ENCODE measurements around the gene TNFRSF14.
"Not testable (repeated sequence)": the region's sequence is repeated elsewhere in the genome, so short reads cannot be mapped to it uniquely, and the experiment has no call there.

The TNFRSF14 gene

DNA sequence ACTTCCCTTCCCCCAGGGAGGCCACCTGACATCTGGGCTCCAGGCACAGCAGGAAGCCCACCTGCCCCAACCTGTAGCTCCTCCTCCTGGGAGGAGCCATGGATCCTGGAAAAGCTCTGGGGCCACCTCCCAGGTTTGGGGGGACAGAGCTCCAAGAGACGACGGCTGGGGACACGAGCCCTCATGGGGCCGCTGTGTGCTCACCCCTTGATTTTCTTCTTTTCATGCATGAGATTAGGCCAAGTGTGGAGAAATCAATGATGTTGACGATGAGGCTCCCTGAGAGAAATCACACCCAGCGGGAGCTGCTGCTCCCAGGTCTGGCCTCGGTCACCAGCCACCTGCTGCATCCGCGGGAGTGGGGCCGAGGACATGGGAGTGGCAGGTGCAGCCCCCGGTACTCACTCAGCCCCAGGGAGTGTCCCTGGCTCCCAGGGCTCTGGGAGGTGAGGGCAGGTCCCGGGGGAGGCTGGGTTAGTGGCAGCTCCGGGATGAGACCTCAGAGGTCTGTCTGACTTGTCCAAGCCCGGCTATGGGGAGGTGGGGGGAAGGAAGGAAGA is 8.7 kb downstream of the TNFRSF14 start:
- no peaks in the 10 kb centered on the region for H3K9me3 ChIP-seq (ENCODE audit: control insufficient read depth in 1 of 2, low read length in 2 of 2)
- H3K4me3 ChIP-seq (ENCODE audit: low read depth in 1 of 2, low read length in 2 of 2), result no peak overlapping the region
- H3K4me1 ChIP-seq (ENCODE audit: control insufficient read depth in 1 of 2, insufficient read depth in 2 of 2, low read length in 2 of 2), result no peaks in the 10 kb centered on the region
- H3K27me3 ChIP-seq (ENCODE audit: low read depth, low read length), result no peaks in the 10 kb centered on the region
- H3K36me3 ChIP-seq (ENCODE audit: control insufficient read depth in 1 of 2, insufficient read depth in 2 of 2, low read length in 2 of 2), result peaks cover 0 to 36% of the 10 kb centered on the region in 2 donors
- no peak overlapping the region for H3K27ac ChIP-seq (ENCODE audit: low read length)

DNA sequence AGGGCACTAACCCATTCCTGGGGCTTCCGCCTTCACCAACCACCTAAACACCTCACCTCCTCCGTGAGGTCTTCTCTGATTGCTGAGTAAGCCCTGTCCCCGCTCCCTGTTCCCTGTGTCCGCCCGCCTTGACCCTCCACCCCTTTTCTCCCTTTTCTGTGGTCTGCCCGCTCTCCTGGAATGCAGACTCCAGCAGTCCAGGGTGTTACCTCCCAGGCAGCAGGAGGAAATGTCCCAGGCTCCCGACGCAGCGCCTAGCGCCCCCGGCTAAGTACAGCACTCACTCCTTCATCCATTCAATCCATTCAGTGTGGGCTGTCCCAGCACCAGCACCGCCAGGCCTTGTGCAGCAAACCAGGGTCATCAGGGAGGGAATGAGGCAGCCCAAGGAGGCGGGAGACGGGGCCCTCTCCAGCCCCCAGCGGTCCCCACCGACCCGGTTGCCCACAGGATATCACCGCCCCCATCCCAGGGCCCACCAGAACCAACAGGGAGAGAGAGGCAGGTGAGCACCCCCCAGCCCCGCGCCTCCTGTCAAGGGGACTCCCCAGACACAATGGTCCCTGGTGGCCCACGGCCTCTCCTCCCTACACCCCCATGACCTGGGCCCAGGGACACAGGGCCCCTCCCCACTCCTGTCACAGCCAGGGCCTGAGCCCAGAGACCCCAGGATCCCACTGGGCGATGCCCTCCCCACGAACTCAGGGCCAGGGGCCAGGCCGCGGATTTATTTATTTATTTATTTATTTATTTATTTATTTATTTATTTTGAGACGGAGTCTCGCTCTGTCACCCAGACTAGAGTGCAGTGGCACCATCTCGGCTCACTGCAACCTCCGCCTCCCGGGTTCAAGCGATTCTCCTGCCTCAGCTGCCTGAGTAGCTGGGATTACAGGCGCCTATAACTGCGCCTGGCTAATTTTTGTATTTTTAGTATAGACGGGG is 10.2 kb downstream of the TNFRSF14 start:
- no peaks in the 10 kb centered on the region for H3K27me3 ChIP-seq (ENCODE audit: low read depth, low read length)
- H3K4me3 ChIP-seq (ENCODE audit: low read depth in 1 of 2, low read length in 2 of 2), result no peak overlapping the region
- H3K27ac ChIP-seq (ENCODE audit: low read length), result no peak overlapping the region
- H3K36me3 ChIP-seq (ENCODE audit: control insufficient read depth in 1 of 2, insufficient read depth in 2 of 2, low read length in 2 of 2), result peaks cover 0 to 24% of the 10 kb centered on the region in 2 donors
- no peaks in the 10 kb centered on the region for H3K4me1 ChIP-seq (ENCODE audit: control insufficient read depth in 1 of 2, insufficient read depth in 2 of 2, low read length in 2 of 2)
- no peaks in the 10 kb centered on the region for H3K9me3 ChIP-seq (ENCODE audit: control insufficient read depth in 1 of 2, low read length in 2 of 2)

DNA sequence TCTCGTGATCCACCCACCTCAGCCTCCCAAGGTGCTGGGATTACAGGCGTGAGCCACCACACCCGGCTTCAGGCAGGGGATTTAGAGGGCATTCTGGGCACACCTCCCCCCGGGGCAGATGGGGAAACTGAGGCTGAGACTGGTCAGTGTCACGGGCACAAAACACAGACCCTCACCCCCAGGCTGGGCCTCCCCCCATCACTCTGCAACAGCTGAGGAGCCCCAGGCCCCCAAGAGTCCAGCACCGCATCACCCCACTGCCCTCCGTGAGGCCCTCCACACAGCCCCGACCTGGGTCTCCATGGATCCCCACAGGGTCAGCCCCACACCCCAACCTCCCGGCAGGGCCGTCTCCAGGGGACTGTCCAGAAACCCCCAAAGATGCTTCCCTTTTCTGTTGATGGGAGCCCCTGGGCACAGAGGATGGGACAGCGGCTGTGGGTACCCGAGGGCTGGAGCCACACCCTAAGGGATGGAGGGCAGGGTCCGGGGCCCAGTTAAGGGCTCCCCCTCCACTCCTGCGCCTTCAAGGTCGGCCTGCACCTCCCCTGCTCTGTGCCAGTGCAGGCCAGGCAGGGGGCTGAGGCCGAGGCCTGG is 11.0 kb downstream of the TNFRSF14 start:
- Histone ChIP-seq H3K9me3 (ENCODE audit: control insufficient read depth in 1 of 2, low read length in 2 of 2) (no peaks in the 10 kb centered on the region), H3K4me3 (ENCODE audit: low read depth in 1 of 2, low read length in 2 of 2) (no peak overlapping the region), H3K27me3 (ENCODE audit: low read depth, low read length) (no peaks in the 10 kb centered on the region), H3K4me1 (ENCODE audit: control insufficient read depth in 1 of 2, insufficient read depth in 2 of 2, low read length in 2 of 2) (no peaks in the 10 kb centered on the region), H3K27ac (ENCODE audit: low read length) (no peak overlapping the region), H3K36me3 (ENCODE audit: control insufficient read depth in 1 of 2, insufficient read depth in 2 of 2, low read length in 2 of 2) (peaks cover 0 to 17% of the 10 kb centered on the region in 2 donors)

DNA sequence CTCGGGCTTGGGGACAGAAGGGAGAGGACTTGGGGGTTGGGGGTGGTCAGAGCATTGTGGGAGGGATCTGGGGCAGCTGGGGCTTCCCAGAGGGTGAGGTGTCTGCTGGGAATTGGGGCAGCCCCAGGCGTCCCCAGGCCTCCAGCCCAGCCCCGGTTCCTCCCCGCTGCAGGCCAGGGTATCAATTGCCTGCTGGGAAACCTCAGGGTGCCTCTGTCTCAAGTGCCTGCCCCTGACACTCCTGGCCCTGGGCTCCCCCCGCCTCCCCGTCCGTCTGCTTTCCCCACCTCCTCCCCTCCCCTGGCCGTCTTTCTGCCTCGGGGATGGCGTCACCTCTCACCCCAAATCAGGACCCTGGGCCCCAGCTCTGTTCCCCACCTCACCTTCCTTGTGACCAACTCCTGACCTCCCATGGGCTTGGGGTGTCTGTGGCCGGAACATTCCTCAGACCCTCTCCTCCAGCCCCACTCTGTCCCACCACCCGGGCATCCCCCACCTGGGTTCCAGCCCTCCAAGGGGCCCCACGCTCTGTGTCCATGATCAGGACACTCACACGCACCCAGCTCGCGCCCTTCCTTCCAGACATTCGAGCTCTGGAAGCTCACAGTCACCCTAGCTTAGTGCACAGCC is 12.1 kb downstream of the TNFRSF14 start:
- H3K4me1 ChIP-seq (ENCODE audit: control insufficient read depth in 1 of 2, insufficient read depth in 2 of 2, low read length in 2 of 2); H3K36me3 ChIP-seq (ENCODE audit: control insufficient read depth in 1 of 2, insufficient read depth in 2 of 2, low read length in 2 of 2); H3K27ac ChIP-seq (ENCODE audit: low read length); H3K27me3 ChIP-seq (ENCODE audit: low read depth, low read length); H3K9me3 ChIP-seq (ENCODE audit: control insufficient read depth in 1 of 2, low read length in 2 of 2); H3K4me3 ChIP-seq (ENCODE audit: low read depth in 1 of 2, low read length in 2 of 2): not testable (repeated sequence)

DNA sequence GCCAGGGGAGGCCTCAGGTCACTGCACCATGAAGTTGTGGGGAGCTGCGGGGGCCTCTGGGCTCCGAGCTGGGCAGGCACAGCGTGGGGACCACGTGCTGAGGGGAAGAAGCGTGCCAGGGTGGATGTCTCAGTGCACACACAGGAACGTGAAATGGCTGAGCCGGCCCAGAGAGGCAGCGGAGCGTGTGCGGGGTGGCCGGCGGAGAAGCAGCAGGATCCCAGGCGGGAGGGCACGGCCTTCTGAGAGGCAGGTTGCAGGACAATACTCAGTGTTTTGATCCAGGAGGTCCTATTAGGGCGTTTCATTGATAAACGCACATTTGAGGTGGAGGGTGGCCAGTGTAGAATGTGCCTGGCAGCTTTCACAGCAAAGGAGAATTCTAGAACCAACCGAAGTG is 12.9 kb downstream of the TNFRSF14 start:
- Histone ChIP-seq H3K9me3 (ENCODE audit: control insufficient read depth in 1 of 2, low read length in 2 of 2) (peaks cover 7 to 11% of the 10 kb centered on the region in 2 donors), H3K27ac (ENCODE audit: low read length) (no peak overlapping the region), H3K36me3 (ENCODE audit: control insufficient read depth in 1 of 2, insufficient read depth in 2 of 2, low read length in 2 of 2) (no peaks in the 10 kb centered on the region), H3K27me3 (ENCODE audit: low read depth, low read length) (no peaks in the 10 kb centered on the region), H3K4me1 (ENCODE audit: control insufficient read depth in 1 of 2, insufficient read depth in 2 of 2, low read length in 2 of 2) (no peaks in the 10 kb centered on the region), H3K4me3 (ENCODE audit: low read depth in 1 of 2, low read length in 2 of 2) (no peak overlapping the region)

DNA sequence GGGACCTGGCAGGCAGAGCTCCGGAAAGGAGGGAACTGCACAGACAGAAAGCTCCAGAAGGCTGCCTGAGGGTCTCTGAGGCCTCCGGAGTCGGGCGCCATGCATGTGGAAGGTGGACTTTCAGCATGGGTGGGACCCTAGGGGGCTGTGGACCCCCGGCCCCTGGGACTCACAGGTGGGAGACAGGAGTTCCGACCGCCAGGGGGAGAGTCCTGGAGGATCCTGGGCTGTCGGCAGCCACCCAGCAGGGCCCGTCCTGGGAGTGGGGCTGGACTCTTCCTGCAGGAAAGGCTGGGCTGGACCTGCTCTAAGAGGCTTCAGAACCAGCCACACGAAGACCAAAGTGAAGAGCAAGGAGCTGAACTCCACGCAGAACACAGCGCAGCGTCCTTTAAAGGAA is 13.5 kb downstream of the TNFRSF14 start:
- H3K27me3 ChIP-seq (ENCODE audit: low read depth, low read length); H3K36me3 ChIP-seq (ENCODE audit: control insufficient read depth in 1 of 2, insufficient read depth in 2 of 2, low read length in 2 of 2); H3K4me1 ChIP-seq (ENCODE audit: control insufficient read depth in 1 of 2, insufficient read depth in 2 of 2, low read length in 2 of 2); H3K27ac ChIP-seq (ENCODE audit: low read length); H3K4me3 ChIP-seq (ENCODE audit: low read depth in 1 of 2, low read length in 2 of 2): not testable (repeated sequence)
- peaks cover 7 to 11% of the 10 kb centered on the region in 2 donors for H3K9me3 ChIP-seq (ENCODE audit: control insufficient read depth in 1 of 2, low read length in 2 of 2)

DNA sequence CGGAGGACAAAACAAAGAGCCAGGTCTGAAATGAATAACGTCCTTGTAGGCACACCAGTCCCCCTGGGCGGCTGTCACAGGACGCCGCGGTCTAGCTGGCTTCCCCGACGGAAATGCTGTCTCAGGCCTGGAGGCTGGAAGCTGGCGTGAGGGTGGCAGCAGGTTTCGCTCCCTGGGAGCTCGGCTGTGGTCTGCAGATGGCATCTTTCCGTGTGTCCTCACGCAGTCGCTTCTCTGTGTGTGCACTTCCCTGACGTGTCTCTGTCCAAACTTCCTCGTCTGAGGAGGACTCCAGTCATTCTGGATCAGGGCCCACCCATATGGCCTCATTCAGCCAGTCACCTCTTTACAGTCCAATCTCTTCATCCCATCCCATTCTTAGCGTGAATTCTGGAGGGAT is 14.2 kb downstream of the TNFRSF14 start:
- Histone ChIP-seq H3K27me3 (ENCODE audit: low read depth, low read length) (no peaks in the 10 kb centered on the region), H3K4me3 (ENCODE audit: low read depth in 1 of 2, low read length in 2 of 2) (no peak overlapping the region)

DNA sequence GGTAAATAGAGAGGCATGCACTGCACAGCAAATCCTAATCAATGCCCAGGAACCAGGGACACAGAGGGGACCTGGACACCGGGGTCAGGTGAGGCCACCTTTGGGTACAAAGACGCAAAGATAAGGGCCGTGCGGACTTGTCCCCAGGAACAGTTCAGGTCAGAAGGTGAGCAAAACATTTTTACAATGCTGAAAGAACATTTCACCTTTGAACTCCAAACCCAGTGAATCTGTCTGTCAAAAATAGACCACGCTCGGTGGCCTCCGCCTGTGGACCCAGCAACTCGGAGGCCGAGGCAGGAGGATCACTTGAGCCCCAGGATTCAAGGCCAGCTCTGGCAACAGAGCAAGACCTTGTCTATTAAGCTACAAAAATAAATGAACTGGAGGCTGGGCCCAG is 15.2 kb downstream of the TNFRSF14 start:
- Histone ChIP-seq H3K4me1 (ENCODE audit: control insufficient read depth in 1 of 2, insufficient read depth in 2 of 2, low read length in 2 of 2) (no peaks in the 10 kb centered on the region), H3K4me3 (ENCODE audit: low read depth in 1 of 2, low read length in 2 of 2) (no peak overlapping the region), H3K9me3 (ENCODE audit: control insufficient read depth in 1 of 2, low read length in 2 of 2) (peaks cover 7 to 11% of the 10 kb centered on the region in 2 donors), H3K27me3 (ENCODE audit: low read depth, low read length) (no peaks in the 10 kb centered on the region), H3K36me3 (ENCODE audit: control insufficient read depth in 1 of 2, insufficient read depth in 2 of 2, low read length in 2 of 2) (no peaks in the 10 kb centered on the region), H3K27ac (ENCODE audit: low read length) (no peak overlapping the region)

More for the DNA sequence above, 14.2 kb downstream of the TNFRSF14 start:
- no peaks in the 10 kb centered on the region for H3K4me1 ChIP-seq (ENCODE audit: control insufficient read depth in 1 of 2, insufficient read depth in 2 of 2, low read length in 2 of 2)
- H3K27ac ChIP-seq (ENCODE audit: low read length), result no peak overlapping the region
- H3K36me3 ChIP-seq (ENCODE audit: control insufficient read depth in 1 of 2, insufficient read depth in 2 of 2, low read length in 2 of 2), result no peaks in the 10 kb centered on the region
- peaks cover 7 to 11% of the 10 kb centered on the region in 2 donors for H3K9me3 ChIP-seq (ENCODE audit: control insufficient read depth in 1 of 2, low read length in 2 of 2)

DNA sequence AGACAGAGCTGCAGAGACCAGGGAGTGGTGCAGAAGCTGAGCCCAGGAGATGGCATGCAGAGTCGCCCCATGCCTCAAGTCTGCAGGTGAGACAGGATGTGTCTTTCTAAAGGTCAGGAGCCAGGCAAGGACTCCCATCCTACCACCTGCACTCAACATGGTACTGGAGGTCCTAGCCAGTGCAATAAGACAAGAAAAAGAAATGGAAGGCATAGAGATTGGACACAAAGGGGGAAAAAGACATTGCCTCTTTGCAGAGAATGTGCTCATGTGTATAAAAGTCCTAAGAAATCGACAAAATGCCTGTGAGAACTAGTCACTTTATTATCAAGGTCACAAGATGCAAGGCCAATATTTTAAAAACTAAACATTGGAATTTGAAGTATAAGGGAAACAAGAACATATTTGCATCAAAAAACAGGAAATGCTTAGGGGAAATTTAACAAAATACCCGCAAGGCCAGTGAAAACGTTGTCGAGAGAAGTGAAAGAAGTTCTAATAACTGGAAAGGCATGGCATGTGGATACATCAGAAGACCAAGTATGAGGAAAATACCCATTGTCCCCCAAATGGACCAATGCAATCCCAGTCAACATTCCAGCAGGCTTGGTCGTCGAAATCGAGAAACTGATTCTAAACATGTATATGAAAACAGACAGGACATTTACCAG is 17.2 kb downstream of the TNFRSF14 start:
- Histone ChIP-seq H3K27me3 (ENCODE audit: low read depth, low read length) (no peaks in the 10 kb centered on the region), H3K27ac (ENCODE audit: low read length) (no peak overlapping the region), H3K4me1 (ENCODE audit: control insufficient read depth in 1 of 2, insufficient read depth in 2 of 2, low read length in 2 of 2) (no peaks in the 10 kb centered on the region), H3K9me3 (ENCODE audit: control insufficient read depth in 1 of 2, low read length in 2 of 2) (peaks cover 7 to 11% of the 10 kb centered on the region in 2 donors), H3K36me3 (ENCODE audit: control insufficient read depth in 1 of 2, insufficient read depth in 2 of 2, low read length in 2 of 2) (no peaks in the 10 kb centered on the region), H3K4me3 (ENCODE audit: low read depth in 1 of 2, low read length in 2 of 2) (no peak overlapping the region)

DNA sequence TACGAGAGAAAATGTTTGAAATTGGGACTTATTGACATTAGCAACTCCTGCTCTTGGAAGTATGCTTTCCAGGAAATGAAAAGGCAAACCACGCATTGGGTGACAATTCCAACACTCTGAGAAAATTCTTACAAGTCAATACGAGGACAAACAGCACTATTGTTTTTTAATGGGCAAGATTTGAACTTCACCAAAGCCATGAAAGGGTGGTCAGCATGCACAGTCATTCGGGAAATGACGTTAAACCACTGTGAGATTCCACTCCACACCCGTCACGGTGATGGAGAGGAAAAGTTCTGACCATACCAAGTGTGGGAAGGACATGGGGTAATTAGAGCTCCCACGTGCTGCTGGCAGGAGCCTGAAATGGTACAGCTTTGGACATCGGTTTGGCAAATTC is 18.2 kb downstream of the TNFRSF14 start:
- Histone ChIP-seq H3K27ac (ENCODE audit: low read length) (no peak overlapping the region), H3K9me3 (ENCODE audit: control insufficient read depth in 1 of 2, low read length in 2 of 2) (peaks cover 7 to 11% of the 10 kb centered on the region in 2 donors), H3K36me3 (ENCODE audit: control insufficient read depth in 1 of 2, insufficient read depth in 2 of 2, low read length in 2 of 2) (no peaks in the 10 kb centered on the region), H3K4me3 (ENCODE audit: low read depth in 1 of 2, low read length in 2 of 2) (no peak overlapping the region), H3K27me3 (ENCODE audit: low read depth, low read length) (no peaks in the 10 kb centered on the region), H3K4me1 (ENCODE audit: control insufficient read depth in 1 of 2, insufficient read depth in 2 of 2, low read length in 2 of 2) (no peaks in the 10 kb centered on the region)

Measured in muscle layer of duodenum (tissue), 2 donors.